Testis (tissue), 3 donors: ENCODE measurements around the gene LZTS3. TPM values are rescaled to one million over a fixed set of nuclear protein-coding genes. Genes with fewer than 3 reads are reported as not detected.
"Not testable (repeated sequence)": the region's sequence is repeated elsewhere in the genome, so short reads cannot be mapped to it uniquely, and the experiment has no call there.

ENCODE experiments used
- DNase-seq: peaks from one replicate; pipeline ENCODE4 v3.0.0-alpha.2; 2019
- H3K27ac ChIP-seq, 2 donors: fragments of 200-600 bp; sonication (generic); one replicate each; pipeline ENCODE4 v1.5.1; 2019
- H3K27me3 ChIP-seq: fragments of 200-600 bp; sonication (generic); one replicate; pipeline ENCODE4 v1.5.1; 2019
- H3K36me3 ChIP-seq: fragments of 200-600 bp; sonication (generic); one replicate; pipeline ENCODE4 v1.5.1; 2017; ENCODE audit warnings: low read depth; ENCODE audit errors: missing control alignments
- H3K4me1 ChIP-seq: fragments of 200-600 bp; sonication (generic); one replicate; pipeline ENCODE4 v1.5.1; 2019
- H3K4me3 ChIP-seq, 2 donors: fragments of 200-600 bp; sonication (generic); one replicate each; pipeline ENCODE4 v1.5.1; 2017 to 2019
- H3K9me3 ChIP-seq: fragments of 200-600 bp; sonication (generic); one replicate; pipeline ENCODE4 v1.5.1; 2017
- CTCF ChIP-seq, 3 experiments: fragments of 450-650 bp in 2 of 3; fragments of 200-600 bp in 1 of 3; sonication (generic) in 1 of 3; IDR thresholded peaks; one replicate each; pipeline ENCODE4 v1.5.1; 2016 to 2019; ENCODE audit warnings: antibody characterized with exemption in 3 of 3, mild to moderate bottlenecking in 2 of 3, moderate library complexity in 1 of 3
- POLR2A ChIP-seq: fragments of 450-650 bp; IDR thresholded peaks from one replicate; pipeline ENCODE4 v1.6.1; 2017; ENCODE audit warnings: antibody characterized with exemption, mild to moderate bottlenecking, moderate library complexity
- WGBS, 2 donors: methylation state at CpG; one replicate each; pipeline ENCODE4 v1.1.5; 2018; 5-methylcytosine and 5-hydroxymethylcytosine counted together
- intact Hi-C: fragments of 100-400 bp; cut with DNase I; formaldehyde crosslinking; loops from one replicate; pipeline ENCODE4 v1.15.1; 2023; ENCODE audit warnings: low total_unique reads
- polyA plus RNA-seq: library from polyadenylated mRNA; stranded (reverse); fragments of 350-450 nt; fragmentation: Illumina TruSeq; extraction: RNeasy Lipid Tissue Mini Kit (QIAGEN cat#74804); gene quantifications from one replicate; pipeline ENCODE4 v1.2.3, GENCODE V29; 2014; ENCODE audit warnings: low read depth, low replicate concordance; ENCODE audit not compliant: insufficient read depth
- total RNA-seq, 2 donors: library from RNA; depleted of rRNA; stranded (reverse); fragments of >200 nt; gene quantifications; one replicate each; pipeline ENCODE4 v1.2.3, GENCODE V29; 2016

Gene LZTS3
- total and polyA plus RNA-seq, 3 donors from 2014 or later, result 7.2 to 16.8 (median 13.9) TPM

GRCh38 chr20:3121271-3121911, 52.0 kb downstream of the LZTS3 start:
- H3K9me3 ChIP-seq, result no peaks in the 10 kb centered on the region
- no peaks in the 10 kb centered on the region for H3K27me3 ChIP-seq
- peaks cover 7% of the 10 kb centered on the region for H3K4me1 ChIP-seq
- no peak overlapping the region for H3K4me3 ChIP-seq
- intact Hi-C loops, result no loop called here
- DNase-seq, result no peak
- TF ChIP-seq POLR2A (no peak), CTCF (IDR thresholded peaks at IDR 0.05) (no peak)
- H3K27ac ChIP-seq, result no peak overlapping the region
- 71 to 78% methylated on average over 7 to 11 of the region's 11 CpGs for WGBS, 2 donors
- no peaks in the 10 kb centered on the region for H3K36me3 ChIP-seq

DNA sequence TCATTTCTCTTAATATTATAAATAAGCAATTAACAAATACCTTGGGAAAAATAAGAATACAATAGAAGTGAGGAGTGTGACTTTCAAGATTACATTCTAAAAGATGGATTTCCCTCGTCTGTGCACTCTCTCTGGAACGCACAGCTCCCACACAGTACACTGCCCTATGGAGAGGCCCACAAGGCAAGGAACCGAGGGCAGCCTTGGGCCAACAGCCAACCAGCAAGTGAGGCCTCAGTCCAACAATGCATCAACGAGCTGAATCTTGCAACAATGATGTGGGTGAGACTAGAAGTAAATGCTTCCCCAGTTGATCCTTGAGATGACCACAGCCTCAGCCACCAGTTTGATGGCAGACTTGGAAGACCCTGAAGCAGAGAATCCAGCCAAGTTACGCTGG, 54.3 kb downstream of the LZTS3 start:
- peak; percentile 86 for DNase-seq
- no peaks in the 10 kb centered on the region for H3K9me3 ChIP-seq
- no peaks in the 10 kb centered on the region for H3K27me3 ChIP-seq
- H3K4me3 ChIP-seq, result no peak overlapping the region
- no peaks in the 10 kb centered on the region for H3K36me3 ChIP-seq
- intact Hi-C loops, result no loop called here
- H3K27ac ChIP-seq, result peak overlapping the region in 1 of 2 donors; percentile 53
- WGBS, 2 donors, result 50 to 65% methylated on average over 5 of the region's 5 CpGs
- H3K4me1 ChIP-seq, result peaks cover 7% of the 10 kb centered on the region
- TF ChIP-seq CTCF (IDR thresholded peaks at IDR 0.05) (no peak), POLR2A (no peak)

- H3K27me3 ChIP-seq, H3K4me3 ChIP-seq, H3K4me1 ChIP-seq, H3K36me3 ChIP-seq, H3K9me3 ChIP-seq, intact Hi-C loops: not testable (repeated sequence)
- peak; percentile 43 to 56 (median 51) for TF ChIP-seq CTCF (IDR thresholded peaks at IDR 0.05)
- WGBS, 2 donors, result 53 to 66% methylated on average over 14 of the region's 14 CpGs
- DNase-seq, result peak; percentile 74
- peak overlapping the region; percentile 53 to 55 for H3K27ac ChIP-seq
Observed at GRCh38 chr20:3117839-3118379, 55.4 kb downstream of the LZTS3 start.

GRCh38 chr20:3116341-3116740, 57.0 kb downstream of the LZTS3 start:
- DNase-seq, result no peak
- no peak overlapping the region for H3K27ac ChIP-seq
- intact Hi-C loops, result no loop called here
- no peaks in the 10 kb centered on the region for H3K9me3 ChIP-seq
- H3K4me3 ChIP-seq, result no peak overlapping the region
- H3K27me3 ChIP-seq, result no peaks in the 10 kb centered on the region
- peaks cover 7% of the 10 kb centered on the region for H3K4me1 ChIP-seq
- no peak for TF ChIP-seq POLR2A
- no peak for TF ChIP-seq CTCF (IDR thresholded peaks at IDR 0.05)
- no peaks in the 10 kb centered on the region for H3K36me3 ChIP-seq
- 71 to 84% methylated on average over 4 of the region's 4 CpGs for WGBS, 2 donors
